Nephron progenitor cell (in vitro differentiated cells): ENCODE measurements around the gene FSD2.
"Not testable (repeated sequence)": the region's sequence is repeated elsewhere in the genome, so short reads cannot be mapped to it uniquely, and the experiment has no call there.

Source experiments
- DNase-seq: peaks from one replicate; pipeline ENCODE4 v3.0.0; 2021
- H3K27ac Mint-ChIP-seq: 2 replicates; pipeline ENCODE4 v1.8.0; 2021; ENCODE audit warnings: mild to moderate bottlenecking, moderate library complexity, mixed read lengths
- H3K27me3 Mint-ChIP-seq: 2 replicates; pipeline ENCODE4 v1.8.0; 2021; ENCODE audit warnings: mild to moderate bottlenecking, low read depth, mixed read lengths; ENCODE audit not compliant: poor library complexity
- H3K36me3 Mint-ChIP-seq: 2 replicates; pipeline ENCODE4 v1.8.0; 2021; ENCODE audit warnings: low read depth, mixed read lengths
- H3K4me1 Mint-ChIP-seq: 2 replicates; pipeline ENCODE4 v1.8.0; 2021; ENCODE audit warnings: mixed read lengths
- H3K4me3 Mint-ChIP-seq: 2 replicates; pipeline ENCODE4 v1.8.0; 2021; ENCODE audit warnings: mild to moderate bottlenecking, moderate library complexity, mixed read lengths
- H3K9me3 Mint-ChIP-seq: 2 replicates; pipeline ENCODE4 v1.8.0; 2021; ENCODE audit warnings: mild to moderate bottlenecking, moderate library complexity, mixed read lengths
- TF ChIP-seq, protein P1 (sequence below): fragments of 200-600 bp; sonication (generic); IDR thresholded peaks from 2 replicates; pipeline ENCODE4 v1.5.0; 2021; ENCODE audit warnings: antibody characterized with exemption

FSD2 gene

GRCh38 chr15:82771789-82772607 lies 33.9 kb downstream of the FSD2 start:
- H3K4me3 Mint-ChIP-seq = no peak overlapping the region
- H3K4me1 Mint-ChIP-seq = peaks cover 6% of the 10 kb centered on the region
- H3K9me3 Mint-ChIP-seq = peaks cover 9% of the 10 kb centered on the region
- TF ChIP-seq, protein P1, sequence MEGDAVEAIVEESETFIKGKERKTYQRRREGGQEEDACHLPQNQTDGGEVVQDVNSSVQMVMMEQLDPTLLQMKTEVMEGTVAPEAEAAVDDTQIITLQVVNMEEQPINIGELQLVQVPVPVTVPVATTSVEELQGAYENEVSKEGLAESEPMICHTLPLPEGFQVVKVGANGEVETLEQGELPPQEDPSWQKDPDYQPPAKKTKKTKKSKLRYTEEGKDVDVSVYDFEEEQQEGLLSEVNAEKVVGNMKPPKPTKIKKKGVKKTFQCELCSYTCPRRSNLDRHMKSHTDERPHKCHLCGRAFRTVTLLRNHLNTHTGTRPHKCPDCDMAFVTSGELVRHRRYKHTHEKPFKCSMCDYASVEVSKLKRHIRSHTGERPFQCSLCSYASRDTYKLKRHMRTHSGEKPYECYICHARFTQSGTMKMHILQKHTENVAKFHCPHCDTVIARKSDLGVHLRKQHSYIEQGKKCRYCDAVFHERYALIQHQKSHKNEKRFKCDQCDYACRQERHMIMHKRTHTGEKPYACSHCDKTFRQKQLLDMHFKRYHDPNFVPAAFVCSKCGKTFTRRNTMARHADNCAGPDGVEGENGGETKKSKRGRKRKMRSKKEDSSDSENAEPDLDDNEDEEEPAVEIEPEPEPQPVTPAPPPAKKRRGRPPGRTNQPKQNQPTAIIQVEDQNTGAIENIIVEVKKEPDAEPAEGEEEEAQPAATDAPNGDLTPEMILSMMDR = no peak
- H3K27me3 Mint-ChIP-seq = peaks cover 19% of the 10 kb centered on the region
- no peak for DNase-seq
- no peak overlapping the region for H3K27ac Mint-ChIP-seq
- peaks cover 11% of the 10 kb centered on the region for H3K36me3 Mint-ChIP-seq

DNA sequence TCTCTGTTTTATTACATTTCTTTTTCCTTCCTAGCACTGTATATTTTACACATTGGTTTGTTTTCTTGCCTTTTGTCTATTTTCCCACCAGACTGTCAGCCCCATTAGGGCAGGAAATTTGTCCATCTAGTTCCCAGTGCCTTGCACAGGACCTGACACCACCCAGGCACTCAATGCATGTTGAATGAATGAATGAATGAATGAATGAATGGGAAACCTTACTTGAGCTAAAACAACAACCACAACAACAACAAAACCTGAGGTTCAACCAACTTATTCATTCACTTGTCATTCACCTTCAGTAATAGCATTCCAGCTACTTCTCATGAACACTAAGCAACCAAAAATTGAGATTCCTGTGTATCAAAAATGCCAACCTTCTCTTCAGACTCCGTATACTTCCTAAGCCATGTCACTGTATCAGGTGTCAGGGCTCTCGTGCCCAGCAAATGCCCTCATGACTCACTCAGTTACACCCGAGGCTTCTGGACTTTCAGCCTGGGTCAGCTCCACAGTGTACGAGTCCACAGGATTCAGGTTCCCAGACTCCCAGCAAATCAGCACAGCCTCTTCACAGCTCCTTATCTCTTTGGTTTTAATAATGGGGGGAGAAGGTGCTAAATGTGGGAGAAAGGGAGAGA lies 37.3 kb downstream of the FSD2 start:
- Mint-ChIP-seq H3K4me3 (no peak overlapping the region), H3K27ac (no peak overlapping the region), H3K4me1 (peaks cover 10% of the 10 kb centered on the region), H3K36me3 (peaks cover 11% of the 10 kb centered on the region), H3K27me3 (peaks cover 20% of the 10 kb centered on the region), H3K9me3 (no peaks in the 10 kb centered on the region)
- DNase-seq = no peak
- TF ChIP-seq, protein P1 = no peak

- Mint-ChIP-seq H3K27ac (no peak overlapping the region), H3K4me1 (peaks cover 12% of the 10 kb centered on the region), H3K27me3 (peaks cover 14% of the 10 kb centered on the region), H3K4me3 (no peak overlapping the region), H3K36me3 (peaks cover 11% of the 10 kb centered on the region), H3K9me3 (no peaks in the 10 kb centered on the region)
- TF ChIP-seq, protein P1 = no peak
- DNase-seq = no peak
Observed at GRCh38 chr15:82767163-82767829, 38.6 kb downstream of the FSD2 start.

- not testable (repeated sequence) for DNase-seq, H3K4me3 Mint-ChIP-seq, H3K9me3 Mint-ChIP-seq, H3K27ac Mint-ChIP-seq
- peaks cover 12% of the 10 kb centered on the region for H3K4me1 Mint-ChIP-seq
- peaks cover 11% of the 10 kb centered on the region for H3K36me3 Mint-ChIP-seq
- H3K27me3 Mint-ChIP-seq = peaks cover 11% of the 10 kb centered on the region
Observed at GRCh38 chr15:82766201-82766600, 39.7 kb downstream of the FSD2 start.

DNA sequence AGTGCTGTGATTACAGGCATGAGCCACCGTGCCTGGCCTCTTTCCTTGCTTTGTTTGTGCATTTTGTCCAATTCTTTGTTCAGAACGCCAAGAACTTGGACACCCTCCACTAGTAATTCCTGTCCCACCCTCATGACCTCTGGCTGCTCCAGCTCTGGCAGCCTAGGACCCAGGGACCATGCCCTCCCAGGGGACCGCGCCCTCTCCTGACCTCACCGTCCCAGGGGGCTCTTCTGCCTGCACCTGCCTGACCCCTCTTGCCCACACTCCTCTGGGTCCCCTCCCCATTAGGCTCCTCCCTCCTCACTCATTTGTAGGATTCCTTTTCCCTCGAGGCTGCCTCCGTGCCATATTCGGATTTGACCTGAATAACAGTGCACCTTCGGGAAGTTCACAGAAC lies 41.1 kb downstream of the FSD2 start:
- Mint-ChIP-seq H3K9me3 (no peaks in the 10 kb centered on the region), H3K36me3 (peaks cover 11% of the 10 kb centered on the region), H3K4me1 (peaks cover 6% of the 10 kb centered on the region), H3K4me3 (no peak overlapping the region), H3K27me3 (peaks cover 5% of the 10 kb centered on the region), H3K27ac (peak overlapping the region; percentile 47)
- no peak for DNase-seq
- TF ChIP-seq, protein P1 = no peak

DNA sequence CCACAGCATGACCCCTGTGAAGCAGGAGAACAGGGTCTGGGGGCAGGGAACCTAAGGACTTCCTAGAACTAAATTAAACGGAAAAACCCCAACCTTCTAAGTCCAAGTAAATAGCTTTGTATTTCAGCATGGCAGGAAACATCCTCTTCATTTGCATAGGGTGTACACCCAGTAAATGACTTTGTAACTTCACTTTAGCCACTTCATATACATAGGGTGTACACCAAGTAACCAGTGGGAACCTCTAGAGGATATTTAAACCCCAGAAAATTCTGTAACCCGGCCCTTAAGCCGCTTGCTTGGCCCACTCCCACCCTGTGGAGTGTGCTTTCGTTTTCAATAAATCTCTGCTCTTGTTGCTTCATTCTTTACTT lies 41.8 kb downstream of the FSD2 start:
- Mint-ChIP-seq H3K9me3 (no peaks in the 10 kb centered on the region), H3K27me3 (peaks cover 5% of the 10 kb centered on the region), H3K4me3 (no peak overlapping the region), H3K4me1 (peaks cover 6% of the 10 kb centered on the region), H3K27ac (no peak overlapping the region), H3K36me3 (peaks cover 11% of the 10 kb centered on the region)
- DNase-seq = no peak
- TF ChIP-seq, protein P1 = no peak
